HEK293 (cell line): Measurements from ENCODE around the gene CRABP2.

Experiments
- CTCF ChIA-PET: fragments of 350-600 bp; formaldehyde crosslinking; extraction: SDS; loops from one replicate; lab custom pipeline; 2021; ENCODE audit warnings: antibody characterized with exemption; lab: Yijun Ruan, JAX
- POLR2A ChIA-PET: fragments of 300-600 bp; formaldehyde crosslinking; extraction: SDS; loops from one replicate; lab custom pipeline; 2020; ENCODE audit warnings: antibody characterized with exemption, inconsistent platforms; lab: Yijun Ruan, JAX
- H3K27ac ChIP-seq: fragments of 200-500 bp; sonication (Bioruptor generic); 2 replicates; pipeline ENCODE4 v1.5.1; 2014; ENCODE audit warnings: low read depth, low read length, control low read depth, inconsistent platforms; ENCODE audit errors: extremely low read depth
- H3K36me3 ChIP-seq, 2 experiments: fragments of 200-500 bp in 1 of 2; sonication (Bioruptor generic) in 1 of 2; 1 replicate in 1 of 2; 2 replicates in 1 of 2; pipeline ENCODE4 v1.5.1; 2014 to 2017; ENCODE audit warnings: inconsistent platforms in 2 of 2, low read length in 2 of 2; ENCODE audit not compliant: control insufficient read depth in 2 of 2, insufficient read depth in 1 of 2
- H3K4me1 ChIP-seq: fragments of 200-500 bp; sonication (Bioruptor generic); 2 replicates; pipeline ENCODE4 v1.5.1; 2014; ENCODE audit warnings: mild to moderate bottlenecking, low read length, inconsistent platforms; ENCODE audit not compliant: control insufficient read depth, insufficient read depth
- H3K4me3 ChIP-seq: 2 replicates; pipeline ENCODE4 v1.5.1; 2011; ENCODE audit warnings: low read depth, mild to moderate bottlenecking, control low read depth, low read length, moderate library complexity
- H3K9me3 ChIP-seq: fragments of 200-500 bp; sonication (Bioruptor generic); 2 replicates; pipeline ENCODE4 v1.5.1; 2014; ENCODE audit warnings: low read depth, low read length, inconsistent platforms; ENCODE audit not compliant: control insufficient read depth, insufficient read depth
- BCL11A ChIP-seq: fragments of 450-650 bp; formaldehyde crosslinking; IDR thresholded peaks from 2 replicates; pipeline ENCODE4 v1.5.1; 2016; ENCODE audit warnings: low read depth, missing biosample characterization, missing genetic modification characterization
- FEZF1 ChIP-seq: fragments of 450-650 bp; formaldehyde crosslinking; IDR thresholded peaks from 2 replicates; pipeline ENCODE4 v1.5.1; 2016; ENCODE audit warnings: missing biosample characterization, missing genetic modification characterization
- GFI1B ChIP-seq: fragments of 450-650 bp; formaldehyde crosslinking; IDR thresholded peaks from 2 replicates; pipeline ENCODE4 v1.5.1; 2016; ENCODE audit warnings: missing biosample characterization, missing genetic modification characterization
- HOXC10 ChIP-seq: sonication (generic); formaldehyde crosslinking; IDR thresholded peaks from 2 replicates; pipeline ENCODE4 v1.8.1; 2023; ENCODE audit warnings: mild to moderate bottlenecking, missing genetic modification reagents
- PRDM4 ChIP-seq: fragments of 450-650 bp; formaldehyde crosslinking; IDR thresholded peaks from 2 replicates; pipeline ENCODE4 v1.5.1; 2017; ENCODE audit warnings: missing biosample characterization, missing genetic modification characterization
- SP2 ChIP-seq: fragments of 450-650 bp; formaldehyde crosslinking; IDR thresholded peaks from 2 replicates; pipeline ENCODE4 v1.5.1; 2016; ENCODE audit warnings: missing biosample characterization, missing genetic modification characterization
- YY2 ChIP-seq: fragments of 450-650 bp; formaldehyde crosslinking; IDR thresholded peaks from 2 replicates; pipeline ENCODE4 v1.5.1; 2016; ENCODE audit warnings: missing biosample characterization, missing genetic modification characterization
- ZBTB11 ChIP-seq: fragments of 450-650 bp; formaldehyde crosslinking; conservative IDR thresholded peaks from 2 replicates; pipeline ENCODE4 v1.5.1; 2016; ENCODE audit warnings: low read depth, missing biosample characterization, missing genetic modification characterization
- ZBTB17 ChIP-seq: fragments of 450-650 bp; formaldehyde crosslinking; IDR thresholded peaks from 2 replicates; pipeline ENCODE4 v1.5.1; 2016; ENCODE audit warnings: missing biosample characterization, missing genetic modification characterization
- ZBTB48 ChIP-seq: fragments of 450-650 bp; formaldehyde crosslinking; IDR thresholded peaks from 2 replicates; pipeline ENCODE4 v1.5.1; 2016; ENCODE audit warnings: missing biosample characterization, missing genetic modification characterization
- ZBTB7A ChIP-seq: fragments of 450-650 bp; formaldehyde crosslinking; IDR thresholded peaks from 2 replicates; pipeline ENCODE4 v1.5.1; 2016; ENCODE audit warnings: low read depth, missing biosample characterization, missing genetic modification characterization
- ZFP69B ChIP-seq: fragments of 450-650 bp; formaldehyde crosslinking; IDR thresholded peaks from 2 replicates; pipeline ENCODE4 v1.5.1; 2016; ENCODE audit warnings: missing biosample characterization, missing genetic modification characterization
- ZIC2 ChIP-seq: fragments of 450-650 bp; formaldehyde crosslinking; IDR thresholded peaks from 2 replicates; pipeline ENCODE4 v1.5.1; 2016; ENCODE audit warnings: missing biosample characterization, missing genetic modification characterization
- ZNF121 ChIP-seq: fragments of 450-650 bp; formaldehyde crosslinking; IDR thresholded peaks from 2 replicates; pipeline ENCODE4 v1.5.1; 2016; ENCODE audit warnings: missing biosample characterization, missing genetic modification characterization
- ZNF155 ChIP-seq: fragments of 450-650 bp; formaldehyde crosslinking; IDR thresholded peaks from 2 replicates; pipeline ENCODE4 v1.5.1; 2016; ENCODE audit warnings: missing biosample characterization, missing genetic modification characterization
- ZNF221 ChIP-seq: fragments of 450-650 bp; formaldehyde crosslinking; IDR thresholded peaks from 2 replicates; pipeline ENCODE4 v1.5.1; 2017; ENCODE audit warnings: missing biosample characterization, missing genetic modification characterization, borderline replicate concordance
- ZNF324 ChIP-seq: fragments of 450-650 bp; formaldehyde crosslinking; IDR thresholded peaks from 2 replicates; pipeline ENCODE4 v1.5.1; 2016; ENCODE audit warnings: missing biosample characterization, missing genetic modification characterization
- ZNF335 ChIP-seq: fragments of 450-650 bp; formaldehyde crosslinking; conservative IDR thresholded peaks from 2 replicates; pipeline ENCODE4 v1.5.1; 2016; ENCODE audit warnings: missing biosample characterization, missing genetic modification characterization
- ZNF362 ChIP-seq: fragments of 450-650 bp; formaldehyde crosslinking; IDR thresholded peaks from 2 replicates; pipeline ENCODE4 v1.5.1; 2016; ENCODE audit warnings: missing biosample characterization, missing genetic modification characterization
- ZNF394 ChIP-seq: fragments of 450-650 bp; formaldehyde crosslinking; IDR thresholded peaks from 2 replicates; pipeline ENCODE4 v1.5.1; 2016; ENCODE audit warnings: missing biosample characterization, missing genetic modification characterization, mild to moderate bottlenecking, moderate library complexity, borderline replicate concordance
- ZNF404 ChIP-seq: fragments of 450-650 bp; formaldehyde crosslinking; IDR thresholded peaks from 2 replicates; pipeline ENCODE4 v1.5.1; 2017; ENCODE audit warnings: missing biosample characterization, missing genetic modification characterization
- ZNF529 ChIP-seq: fragments of 450-650 bp; formaldehyde crosslinking; IDR thresholded peaks from 2 replicates; pipeline ENCODE4 v1.5.1; 2017; ENCODE audit warnings: missing genetic modification characterization, missing biosample characterization; ENCODE audit not compliant: insufficient replicate concordance
- ZNF548 ChIP-seq: fragments of 450-650 bp; formaldehyde crosslinking; IDR thresholded peaks from 2 replicates; pipeline ENCODE4 v1.5.1; 2016; ENCODE audit warnings: missing biosample characterization, missing genetic modification characterization
- ZNF600 ChIP-seq: fragments of 450-650 bp; formaldehyde crosslinking; IDR thresholded peaks from 2 replicates; pipeline ENCODE4 v1.5.1; 2016; ENCODE audit warnings: missing biosample characterization, missing genetic modification characterization
- ZNF610 ChIP-seq: fragments of 450-650 bp; formaldehyde crosslinking; IDR thresholded peaks from 2 replicates; pipeline ENCODE4 v1.5.1; 2016; ENCODE audit warnings: missing biosample characterization, missing genetic modification characterization, borderline replicate concordance
- ZNF626 ChIP-seq: fragments of 450-650 bp; sonication (Bioruptor Pico); formaldehyde crosslinking; IDR thresholded peaks from 2 replicates; pipeline ENCODE4 v1.5.1; 2018; ENCODE audit warnings: missing biosample characterization, missing genetic modification characterization, inconsistent platforms
- ZNF658 ChIP-seq: fragments of 450-650 bp; formaldehyde crosslinking; IDR thresholded peaks from 2 replicates; pipeline ENCODE4; 2016; ENCODE audit warnings: missing biosample characterization, missing genetic modification characterization
- ZNF692 ChIP-seq: fragments of 450-650 bp; formaldehyde crosslinking; IDR thresholded peaks from 2 replicates; pipeline ENCODE4 v1.5.1; 2016; ENCODE audit warnings: missing biosample characterization, missing genetic modification characterization
- ZNF701 ChIP-seq: fragments of 450-650 bp; formaldehyde crosslinking; IDR thresholded peaks from 2 replicates; pipeline ENCODE4 v1.5.1; 2016; ENCODE audit warnings: missing biosample characterization, missing genetic modification characterization

CRABP2 gene

GRCh38 chr1:156727926-156728598 lies 22.7 kb upstream of the CRABP2 start, which contains the start of gene METTL25B:
Gene METTL25B (plus strand): TSS chr1:156728469. CDS start chr1:156729105, 636 bp downstream.
- POLR2A ChIA-PET: interaction anchor here (0.6 to 4.8 kb wide), 35 partner anchors 9 to 200 kb away, joined by 3 to 84 read pairs (median 4); partner anchors contain the start of genes HAPLN2, HDGF, MRPL24 and NES
- Histone ChIP-seq H3K4me3 (peak within 1 kb of the TSS; percentile 85), H3K36me3 (peaks cover 0 to 57% of the 10 kb centered on the region in 2 experiments; a peak in 1 of 3 replicates), H3K27ac (peak within 1 kb of the TSS; percentile 72), H3K4me1 (peaks cover 7% of the 10 kb centered on the region), H3K9me3 (no peaks in the 10 kb centered on the region)
- CTCF ChIA-PET: interaction anchor here (0.6 to 10.1 kb wide), 18 partner anchors 12 to 200 kb away, joined by 3 to 526 read pairs (median 12); partner anchors contain the start of genes CRABP2, INSRR, MRPL24 and NES
- TF ChIP-seq ZNF626 (no peak), BCL11A (tag by site-specific recombination) (no peak; the same call in 1 of the 2 replicates), ZNF548 (tag by site-specific recombination) (no peak), ZNF658 (tag by site-specific recombination) (no peak), ZNF529 (tag by site-specific recombination) (no peak), YY2 (tag by site-specific recombination) (no peak), ZNF404 (tag by site-specific recombination) (no peak), ZFP69B (0 out of 2 replicates have a peak, but pooled peaks have one; percentile 13), ZNF121 (no peak), ZBTB7A (0 out of 2 replicates have a peak, but pooled peaks have one; percentile 35), ZNF394 (tag by site-specific recombination) (no peak), ZBTB11 (tag by site-specific recombination) (peak; percentile 88; the same call in 1 of the 2 replicates), ZNF701 (tag by site-specific recombination) (no peak), ZNF692 (tag by site-specific recombination) (0 out of 2 replicates have a peak, but pooled peaks have one; percentile 18), FEZF1 (tag by site-specific recombination) (no peak), ZNF610 (tag by site-specific recombination) (no peak), ZNF600 (tag by site-specific recombination) (no peak; the same call in 1 of the 2 replicates), ZNF155 (tag by site-specific recombination) (no peak), ZBTB17 (peak; percentile 90), ZIC2 (no peak), ZNF335 (tag by site-specific recombination) (no peak; the same call in 1 of the 2 replicates), ZNF362 (tag by site-specific recombination) (no peak), GFI1B (tag by site-specific recombination) (no peak), HOXC10 (CRISPR knock-in tag) (0 out of 2 replicates have a peak, but pooled peaks have one; percentile 3), PRDM4 (tag by site-specific recombination) (no peak), SP2 (tag by site-specific recombination) (peak; percentile 62; the same call in 1 of the 2 replicates), ZBTB48 (tag by site-specific recombination) (no peak), ZNF324 (tag by site-specific recombination) (no peak), ZNF221 (tag by site-specific recombination) (no peak)
